CD1c-positive myeloid dendritic cell (primary cell): Measurements from ENCODE around the gene COQ2.

ENCODE experiments used
- DNase-seq: peaks from one replicate; pipeline ENCODE4 v3.0.0-alpha.2; 2016; ENCODE audit errors: extremely low spot score

Gene COQ2

GRCh38 chr4:83285055-83285407 lies 433 bp upstream of the COQ2 start:
- peak; percentile 90 for DNase-seq

GRCh38 chr4:83283181-83283580 lies 1.4 kb downstream of the COQ2 start:
- peak; percentile 70 for DNase-seq

DNA sequence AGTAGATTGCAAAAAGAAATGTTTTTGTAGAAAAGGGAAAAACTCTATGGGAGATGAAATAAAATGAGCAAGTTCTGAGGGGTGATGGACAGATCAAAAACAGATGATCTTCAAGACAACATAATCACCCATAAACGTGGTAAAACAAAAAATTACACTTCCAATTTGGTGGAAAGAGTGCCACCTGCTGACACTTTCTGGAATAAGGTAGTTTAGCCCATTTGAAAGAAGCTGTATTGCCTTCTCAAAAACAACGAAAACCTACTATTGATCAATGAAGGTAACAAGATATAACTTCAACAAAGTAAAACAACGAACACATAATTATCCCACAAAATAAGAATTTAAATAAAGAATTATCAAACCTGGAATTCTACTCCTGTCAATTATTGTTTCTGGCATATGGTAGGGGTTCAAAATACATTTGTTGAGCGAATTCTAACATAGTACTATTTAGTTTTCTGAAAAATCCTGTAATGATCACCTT lies 2.5 kb downstream of the COQ2 start:
- DNase-seq, result peak; percentile 79

DNA sequence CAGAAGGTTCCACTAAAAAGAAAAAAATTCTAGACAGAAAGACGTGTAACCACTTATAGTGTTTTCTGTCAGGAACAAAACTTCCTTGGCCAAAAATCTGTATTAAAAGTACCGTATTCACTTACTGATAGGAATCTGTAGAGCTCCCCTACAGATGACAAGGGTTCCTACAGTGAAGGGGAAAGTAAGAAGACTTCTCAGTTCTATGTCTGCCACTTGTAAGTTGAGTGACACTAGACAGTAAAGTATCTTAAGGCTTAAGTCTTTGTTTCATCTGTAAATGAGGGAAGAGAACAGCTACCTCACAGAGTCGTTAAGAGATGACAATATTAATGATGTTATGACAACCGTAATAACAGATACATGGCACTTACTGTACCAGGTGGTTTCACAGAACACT lies 3.3 kb downstream of the COQ2 start:
- DNase-seq, result no peak

DNA sequence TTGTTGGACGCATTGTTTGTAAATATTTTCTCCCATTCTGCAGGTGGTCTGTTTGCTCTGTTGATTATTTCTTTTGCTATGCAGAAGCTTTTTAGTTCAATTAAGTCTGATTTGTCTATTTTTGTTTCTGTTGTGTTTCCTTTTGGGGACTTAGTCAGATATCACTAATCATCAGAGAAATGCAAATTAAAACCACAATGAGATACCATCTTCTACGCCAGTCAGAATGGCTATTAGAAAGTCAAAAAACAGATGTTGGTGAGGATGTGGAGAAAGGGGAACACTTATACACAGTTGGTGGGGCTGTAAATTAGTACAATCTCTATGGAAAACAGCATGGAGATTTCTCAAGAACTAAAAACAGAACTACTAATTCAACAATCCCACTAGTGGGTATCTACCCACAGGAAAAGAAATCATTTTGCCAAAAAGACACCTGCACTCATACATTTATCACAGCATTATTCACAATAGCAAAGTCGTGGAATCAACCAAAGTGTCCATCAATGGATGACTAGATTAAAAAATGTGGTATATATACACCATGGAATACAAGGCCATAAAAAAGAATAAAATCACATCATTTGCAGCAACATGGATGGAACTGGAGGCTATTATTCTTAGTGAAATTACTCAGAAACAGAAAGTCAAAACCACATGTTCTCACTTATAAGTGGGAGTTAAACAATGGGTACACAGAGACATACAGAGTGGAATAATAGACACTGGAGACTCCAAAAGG lies 8.1 kb downstream of the COQ2 start:
- peak; percentile 15 for DNase-seq

DNA sequence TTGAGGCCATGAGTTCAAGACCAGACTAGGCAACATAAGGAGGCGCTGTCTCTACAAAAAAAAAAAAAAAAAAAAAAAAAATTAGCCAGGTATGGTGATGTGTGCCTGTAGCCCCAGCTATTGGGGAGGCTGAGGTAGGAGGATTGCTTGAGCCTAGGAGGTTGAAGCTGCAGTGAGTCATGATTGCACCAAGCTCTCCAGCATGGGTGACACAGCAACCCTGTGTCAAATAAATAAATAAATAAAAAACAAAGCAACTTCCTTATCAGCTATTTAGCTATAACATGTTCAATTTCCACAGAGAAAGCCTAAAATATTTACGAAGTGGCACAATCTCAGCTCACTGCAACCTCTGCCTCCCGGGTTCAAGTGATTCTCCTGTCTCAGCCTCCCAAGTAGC lies 10.7 kb downstream of the COQ2 start:
- peak; percentile 40 for DNase-seq

DNA sequence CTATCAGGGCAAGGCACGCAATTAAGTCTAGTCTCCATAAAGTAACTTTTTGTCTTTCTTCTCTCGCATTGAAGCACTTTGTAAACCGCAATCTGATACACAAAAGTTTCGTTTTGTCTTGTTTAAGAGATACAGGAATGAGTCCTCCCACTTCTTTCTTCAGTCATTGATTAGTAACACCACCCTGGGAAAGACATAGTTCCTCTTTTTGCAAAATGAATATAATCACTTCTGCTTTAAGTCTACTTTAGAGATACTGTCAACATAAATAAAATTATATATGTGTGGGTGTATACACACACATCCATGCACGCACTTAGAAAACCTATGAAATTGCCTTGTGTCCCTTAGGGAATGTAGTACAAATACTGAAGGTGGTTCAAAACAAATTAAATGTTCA lies 11.7 kb downstream of the COQ2 start:
- peak; percentile 84 for DNase-seq

DNA sequence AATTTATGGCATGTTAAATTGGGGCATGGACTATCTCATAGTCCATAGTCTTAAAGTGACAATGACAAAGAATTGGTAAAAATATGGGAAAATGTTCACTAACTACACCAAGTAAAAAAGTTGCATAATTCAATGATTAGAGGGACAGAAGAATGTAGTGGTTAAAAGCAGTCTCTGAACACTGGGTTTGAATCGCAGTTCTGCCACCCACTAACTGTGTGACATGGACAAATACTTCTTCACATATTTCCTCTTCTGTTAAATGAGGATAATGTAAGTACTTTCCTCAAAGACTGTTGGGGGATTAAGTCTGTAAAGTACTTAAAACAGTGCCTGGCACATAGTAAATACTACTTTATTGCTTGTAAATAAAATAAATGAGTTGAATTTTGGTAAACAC lies 15.3 kb downstream of the COQ2 start:
- no peak for DNase-seq

GRCh38 chr4:83268491-83268890 lies 16.1 kb downstream of the COQ2 start:
- DNase-seq, result no peak

GRCh38 chr4:83267830-83268475 lies 16.6 kb downstream of the COQ2 start:
- no peak for DNase-seq

DNA sequence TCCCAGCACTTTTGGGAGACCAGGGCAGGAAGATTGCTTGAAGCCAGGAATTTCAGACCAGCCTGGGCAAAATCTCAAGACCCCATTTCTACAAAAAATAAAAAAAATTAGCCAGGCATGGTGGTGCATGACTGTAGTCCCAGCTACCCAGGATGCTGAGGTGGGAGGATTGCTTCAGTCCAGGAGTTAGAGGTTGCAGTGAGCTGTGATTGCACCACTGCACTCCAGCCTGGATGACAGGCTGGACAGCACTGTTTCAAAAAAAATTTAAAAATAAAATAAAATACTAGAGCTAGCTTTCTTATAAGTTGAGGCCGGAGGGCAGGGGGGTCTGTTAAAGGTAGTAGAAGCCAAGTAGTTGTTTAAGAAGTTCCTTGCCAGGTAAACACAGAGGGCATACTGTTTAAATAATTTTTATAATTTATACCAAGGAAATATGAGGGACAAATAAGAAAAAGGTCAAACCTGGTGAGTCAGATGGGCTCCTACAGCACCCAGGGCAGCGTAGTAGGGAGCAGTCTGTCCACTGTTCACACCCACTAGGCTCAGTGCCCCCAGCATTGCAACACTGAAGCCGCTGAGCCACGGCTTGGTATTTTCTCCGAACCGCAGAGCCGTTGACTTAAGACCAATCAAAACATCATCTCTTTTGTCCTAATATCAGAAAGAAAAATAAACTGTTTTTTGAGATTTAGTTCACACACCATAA lies 17.3 kb downstream of the COQ2 start:
- DNase-seq, result peak; percentile 44

DNA sequence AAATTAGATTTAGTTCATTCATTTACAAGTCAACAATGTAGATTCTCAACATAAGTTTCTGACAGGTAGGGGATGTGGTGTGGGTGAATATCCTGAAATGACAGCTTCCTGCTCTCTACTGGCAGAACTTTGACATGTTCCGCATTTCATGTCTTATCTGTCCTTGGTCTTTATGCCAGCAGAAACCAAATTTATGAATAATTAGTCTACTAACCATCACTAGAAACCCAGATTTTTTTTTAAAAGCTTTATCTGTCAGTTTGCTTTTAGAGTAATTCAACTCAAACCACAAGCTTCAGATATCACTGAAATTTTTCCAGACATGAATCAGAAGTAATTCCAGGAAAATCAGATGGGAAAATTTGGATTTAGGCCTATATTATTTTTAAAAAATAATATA lies 17.9 kb downstream of the COQ2 start:
- peak; percentile 47 for DNase-seq

DNA sequence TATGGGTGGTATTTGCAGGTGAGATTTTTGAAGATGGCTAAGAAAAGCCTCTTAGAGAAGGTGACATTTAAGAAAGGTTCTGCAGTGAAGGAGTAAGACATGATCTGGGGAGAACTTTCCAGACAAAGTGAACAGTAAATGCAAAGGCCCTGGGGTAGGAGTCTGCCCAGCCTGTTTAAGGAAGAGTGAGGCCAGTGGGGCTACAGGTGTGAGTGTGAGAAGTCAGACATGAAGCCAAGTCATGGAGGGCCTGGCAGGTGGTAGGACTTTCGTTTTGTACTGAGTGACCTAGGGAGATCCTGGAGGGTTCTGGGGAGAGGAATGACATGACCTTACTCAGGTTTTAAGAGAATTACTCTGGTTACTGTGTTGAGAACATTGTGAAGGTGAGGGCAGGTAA lies 21.5 kb downstream of the COQ2 start:
- no peak for DNase-seq

DNA sequence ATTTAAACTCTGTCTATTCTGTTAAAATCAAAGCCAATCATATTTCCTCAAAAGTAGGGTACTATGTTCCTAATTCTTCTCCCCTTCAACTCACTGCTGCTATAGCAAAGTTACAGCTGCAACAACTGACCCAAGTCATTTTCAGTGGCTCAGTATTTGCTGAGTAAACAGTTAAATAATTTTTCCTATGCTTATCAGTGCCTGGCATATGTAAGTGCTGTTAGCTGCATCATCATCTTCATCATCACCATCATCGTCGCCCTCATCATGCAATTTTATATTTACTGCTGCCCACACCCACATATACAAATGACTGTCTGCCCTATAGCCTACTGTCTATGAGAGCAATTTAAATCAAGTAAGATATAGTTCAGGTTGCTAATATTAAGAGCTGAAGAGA lies 21.9 kb downstream of the COQ2 start:
- no peak for DNase-seq

DNA sequence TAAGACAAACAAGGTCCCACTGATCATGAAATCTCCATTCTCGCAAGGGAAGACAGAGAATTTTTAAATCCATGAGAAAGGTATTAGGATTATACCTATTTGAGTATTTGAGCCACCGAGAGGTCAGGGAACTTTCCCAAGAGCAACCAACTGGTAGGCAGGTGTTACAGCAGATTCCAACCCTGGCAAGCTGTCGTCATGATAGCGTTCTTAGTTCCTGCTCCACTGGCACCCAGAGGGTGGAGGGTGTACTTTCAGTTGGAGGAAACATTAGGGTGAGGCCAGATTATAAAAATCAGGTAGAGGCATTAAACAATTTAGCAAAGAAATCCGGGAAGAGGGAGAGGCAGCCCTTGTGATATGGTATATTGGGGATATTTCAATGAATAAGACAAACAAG lies 23.3 kb downstream of the COQ2 start:
- no peak for DNase-seq

- no peak for DNase-seq
Observed at GRCh38 chr4:83259586-83259985, 25.0 kb downstream of the COQ2 start.

- no peak for DNase-seq
Observed at GRCh38 chr4:83258461-83258860, 26.1 kb downstream of the COQ2 start.

GRCh38 chr4:83257811-83258210 lies 26.8 kb downstream of the COQ2 start:
- DNase-seq, result no peak

DNA sequence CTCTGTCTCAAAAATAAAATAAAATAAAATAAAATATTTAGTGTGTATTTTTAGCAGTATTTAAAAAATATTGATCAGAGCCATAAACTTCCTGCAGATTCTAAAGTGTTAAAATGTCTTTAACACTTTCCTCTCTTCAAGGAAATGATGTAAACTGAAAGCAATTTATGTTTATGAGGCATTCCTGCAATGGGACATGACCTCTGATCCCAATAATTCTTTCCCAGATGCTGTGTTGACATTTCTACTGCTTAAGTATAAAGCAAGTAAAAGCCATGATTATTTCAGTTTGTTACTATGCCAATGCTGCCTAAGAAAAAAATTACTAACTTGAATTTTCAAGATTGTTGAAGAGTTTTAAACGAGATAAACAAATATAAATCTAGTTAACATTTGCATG lies 29.0 kb downstream of the COQ2 start:
- no peak for DNase-seq

DNA sequence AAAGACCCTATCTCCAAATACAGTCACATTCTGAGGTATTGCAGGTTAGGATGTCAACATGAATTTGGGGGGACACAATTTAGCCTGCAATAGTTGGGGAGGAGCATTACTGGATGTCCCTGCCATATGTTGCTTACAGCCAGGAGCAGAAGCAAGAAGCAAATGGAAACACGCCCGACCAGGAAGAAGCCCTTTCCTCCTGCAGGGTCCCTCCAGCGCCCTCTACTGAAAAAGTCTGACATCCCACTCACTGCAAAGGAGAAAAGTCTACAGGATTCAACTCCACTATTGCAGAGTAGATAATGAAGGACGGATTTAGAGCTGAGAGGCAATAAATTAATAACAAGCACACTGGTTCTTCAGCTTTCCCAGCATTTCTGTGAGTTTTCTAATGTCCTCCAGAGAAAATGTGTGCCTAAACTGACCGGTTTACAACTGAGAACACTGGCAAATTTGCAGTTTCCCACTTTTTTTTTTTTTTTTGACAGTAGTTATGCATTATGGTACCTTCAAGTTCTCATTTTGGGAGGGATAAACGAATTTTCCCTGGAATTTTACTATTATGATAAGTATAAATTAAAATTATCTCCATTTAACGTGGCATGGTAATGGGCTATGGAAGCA lies 31.7 kb downstream of the COQ2 start:
- DNase-seq, result peak; percentile 81

DNA sequence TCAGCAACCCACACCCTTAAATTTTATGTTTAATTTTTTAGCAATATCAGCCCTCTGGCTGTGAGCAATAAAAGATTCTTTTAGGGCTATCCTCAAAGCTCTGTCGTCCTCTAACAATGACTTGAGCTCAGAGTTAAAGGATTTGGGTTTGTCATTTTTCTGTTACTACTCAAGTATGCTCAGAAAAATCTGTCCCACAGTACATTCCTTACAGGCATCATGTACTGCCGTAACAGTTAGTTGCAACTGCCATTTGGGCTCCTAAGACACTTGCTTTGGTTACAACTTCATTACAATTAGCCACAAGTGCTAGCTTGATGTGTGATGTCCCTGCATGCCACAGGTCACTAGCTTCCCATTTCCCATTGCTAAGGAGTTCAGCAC lies 33.2 kb downstream of the COQ2 start:
- DNase-seq, result no peak

GRCh38 chr4:83250687-83251446 lies 33.7 kb downstream of the COQ2 start:
- no peak for DNase-seq
